GM19351 (cell line): ENCODE data around the gene AHRR.

ENCODE experiments used
- ATAC-seq: cut with Tn5 transposase; IDR thresholded peaks from one replicate; pipeline ENCODE4 v1.9.1; 2021; ENCODE audit warnings: mild to moderate bottlenecking, moderate library complexity; ENCODE audit not compliant: unreplicated experiment

Gene AHRR

GRCh38 chr5:425714-426113 lies 104.2 kb downstream of the AHRR start:
- ATAC-seq: no peak

DNA sequence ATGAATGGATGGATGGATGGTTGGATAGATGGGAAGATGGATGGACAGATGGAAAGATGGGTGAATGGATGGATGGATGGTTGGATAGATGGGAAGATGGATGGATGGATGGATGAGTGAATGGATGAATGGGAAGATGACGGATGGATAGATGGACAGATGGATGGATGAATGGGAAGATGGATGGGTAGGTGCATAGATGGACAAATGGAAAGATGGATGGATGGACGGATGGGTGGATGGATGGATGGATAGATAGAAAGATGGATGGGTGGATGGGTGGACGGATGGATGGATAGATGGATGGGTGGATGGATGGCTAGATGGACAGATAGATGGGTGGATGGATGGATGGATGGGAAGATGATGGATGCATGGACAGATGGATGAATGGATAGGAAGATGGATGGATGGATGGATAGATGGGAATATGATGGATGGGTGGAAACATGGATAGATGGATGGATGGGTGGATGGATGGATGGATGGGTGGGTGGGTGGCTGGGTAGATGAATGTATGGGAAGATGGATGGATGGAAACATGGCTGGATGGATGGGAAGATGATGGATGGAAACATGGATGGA lies 105.0 kb downstream of the AHRR start:
- ATAC-seq: no peak

DNA sequence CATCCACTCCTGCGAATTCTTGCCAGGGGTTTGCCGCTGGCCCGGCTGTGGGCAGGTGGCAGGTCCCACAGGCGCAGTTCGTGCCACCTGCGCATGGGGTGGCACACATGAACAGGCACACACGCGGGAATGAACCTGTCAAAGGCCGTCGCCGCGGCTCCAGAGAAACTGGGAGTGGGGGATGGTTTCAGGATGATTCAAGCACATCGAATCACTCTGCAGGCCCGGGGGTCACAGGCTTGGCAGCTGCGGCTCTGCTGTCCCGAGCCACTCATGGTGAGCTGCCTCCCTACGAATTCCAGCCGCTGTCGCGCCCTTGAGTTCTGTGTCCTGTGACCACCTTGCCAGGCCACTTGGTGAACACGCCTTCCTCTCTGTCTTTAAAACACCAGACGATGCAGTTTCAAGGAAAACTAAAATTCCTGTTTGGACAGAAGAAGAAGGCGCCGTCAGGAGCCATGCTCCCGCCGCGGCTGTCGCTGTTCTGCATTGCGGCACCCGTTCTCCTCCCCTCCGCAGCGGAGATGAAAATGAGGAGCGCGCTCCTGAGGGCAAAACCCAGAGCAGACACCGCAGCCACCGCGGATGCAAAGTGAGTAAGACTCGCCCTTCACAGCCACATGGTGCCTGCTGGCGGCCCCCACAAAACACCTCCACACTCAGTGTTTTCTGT lies 106.0 kb downstream of the AHRR start:
- ATAC-seq: no peak

DNA sequence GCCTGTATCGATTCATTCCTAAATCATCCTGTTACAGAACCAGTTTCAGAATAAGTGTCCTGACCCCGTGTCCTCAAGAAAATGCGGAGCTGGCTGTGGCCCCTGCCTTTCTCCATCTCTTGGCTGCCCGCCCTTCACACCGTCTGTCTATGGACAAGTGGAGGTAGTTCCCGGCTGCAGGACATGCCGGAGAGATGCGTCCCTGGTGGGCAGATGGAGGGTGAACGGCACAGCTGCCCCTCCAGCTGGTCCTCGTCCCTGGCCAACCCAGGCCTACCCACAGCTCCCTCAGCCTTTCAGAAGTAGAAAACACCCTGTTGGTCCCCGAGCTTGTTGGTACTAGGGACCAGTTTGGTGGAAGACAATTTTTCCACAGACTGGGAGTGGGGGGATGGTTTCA lies 106.7 kb downstream of the AHRR start:
- no peak for ATAC-seq

- ATAC-seq: no peak
These were observed 107.4 kb downstream of the AHRR start for GRCh38 chr5:428754-429452.

- no peak for ATAC-seq
These were observed 108.1 kb downstream of the AHRR start for GRCh38 chr5:429453-430188.

DNA sequence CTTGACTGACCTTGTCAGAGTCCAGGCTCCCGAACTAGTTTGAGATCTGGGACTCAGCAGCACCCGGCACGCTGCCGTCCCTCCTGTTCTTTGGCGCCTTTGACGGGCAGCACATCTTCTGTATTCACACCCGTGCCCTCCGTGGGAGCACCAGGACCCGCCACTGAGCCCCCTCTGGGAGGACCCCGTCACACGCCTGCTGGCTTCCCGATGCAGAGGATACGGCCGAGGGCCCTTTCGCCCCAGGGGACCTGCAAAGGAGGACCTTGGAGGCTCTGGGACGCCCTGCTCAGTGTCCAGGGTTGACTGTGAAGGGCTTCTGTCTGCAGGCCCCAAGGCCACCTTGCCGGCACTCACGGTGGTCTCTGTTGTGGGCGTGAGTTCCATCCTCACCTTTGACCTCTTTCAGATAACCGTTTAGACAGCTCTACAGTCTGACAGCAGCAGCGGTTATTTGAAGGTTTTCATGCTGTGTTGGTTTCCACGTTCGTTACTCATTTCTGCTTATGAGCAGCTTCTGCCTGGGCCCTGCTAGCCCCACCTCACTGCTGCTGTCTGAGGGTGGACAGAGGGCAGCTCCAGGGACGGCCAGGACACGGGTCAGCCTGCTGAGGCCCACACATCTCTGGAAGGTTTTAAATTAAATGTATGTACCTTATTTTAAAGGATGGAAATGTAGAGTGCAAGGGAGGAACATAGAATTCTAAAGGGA lies 108.9 kb downstream of the AHRR start:
- peak; percentile 36 for ATAC-seq

DNA sequence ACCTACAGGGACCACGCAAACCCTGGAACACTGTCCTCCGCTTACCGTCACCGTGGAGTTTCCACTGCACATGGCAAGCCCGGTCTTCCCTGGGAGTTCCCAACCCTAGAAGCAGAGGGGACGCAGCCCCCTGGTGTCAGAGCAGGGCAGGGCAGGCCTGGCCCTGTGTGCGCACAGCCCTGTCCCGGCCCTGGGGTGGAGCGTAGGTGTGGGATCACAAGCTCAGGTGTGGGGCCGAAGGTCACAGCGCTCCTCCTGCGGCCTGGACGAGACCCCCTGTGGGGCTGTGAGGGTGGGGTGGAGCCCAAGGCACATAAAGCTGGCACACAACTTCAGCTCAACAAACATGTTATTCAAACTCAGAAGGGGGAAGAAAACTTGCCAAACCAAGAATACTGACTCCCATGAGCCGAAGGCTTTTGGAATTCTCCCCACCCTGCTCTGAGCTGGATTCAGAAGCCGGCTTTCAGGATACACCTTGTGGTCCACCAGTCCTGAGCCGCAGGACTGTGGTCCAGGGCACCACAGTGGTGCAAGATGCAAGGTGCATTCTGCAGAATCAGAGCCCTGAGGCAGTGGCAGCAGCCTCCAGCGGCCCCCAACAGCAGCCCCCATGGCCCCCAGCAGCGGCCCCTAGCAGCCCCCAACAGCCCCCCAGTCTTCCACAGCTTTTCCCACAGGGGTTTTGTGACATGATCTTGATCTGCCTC lies 109.6 kb downstream of the AHRR start:
- ATAC-seq: peak; percentile 93

GRCh38 chr5:431711-432050 lies 110.2 kb downstream of the AHRR start:
- no peak for ATAC-seq

- ATAC-seq: no peak
These were observed 110.8 kb downstream of the AHRR start for GRCh38 chr5:432201-432927.

DNA sequence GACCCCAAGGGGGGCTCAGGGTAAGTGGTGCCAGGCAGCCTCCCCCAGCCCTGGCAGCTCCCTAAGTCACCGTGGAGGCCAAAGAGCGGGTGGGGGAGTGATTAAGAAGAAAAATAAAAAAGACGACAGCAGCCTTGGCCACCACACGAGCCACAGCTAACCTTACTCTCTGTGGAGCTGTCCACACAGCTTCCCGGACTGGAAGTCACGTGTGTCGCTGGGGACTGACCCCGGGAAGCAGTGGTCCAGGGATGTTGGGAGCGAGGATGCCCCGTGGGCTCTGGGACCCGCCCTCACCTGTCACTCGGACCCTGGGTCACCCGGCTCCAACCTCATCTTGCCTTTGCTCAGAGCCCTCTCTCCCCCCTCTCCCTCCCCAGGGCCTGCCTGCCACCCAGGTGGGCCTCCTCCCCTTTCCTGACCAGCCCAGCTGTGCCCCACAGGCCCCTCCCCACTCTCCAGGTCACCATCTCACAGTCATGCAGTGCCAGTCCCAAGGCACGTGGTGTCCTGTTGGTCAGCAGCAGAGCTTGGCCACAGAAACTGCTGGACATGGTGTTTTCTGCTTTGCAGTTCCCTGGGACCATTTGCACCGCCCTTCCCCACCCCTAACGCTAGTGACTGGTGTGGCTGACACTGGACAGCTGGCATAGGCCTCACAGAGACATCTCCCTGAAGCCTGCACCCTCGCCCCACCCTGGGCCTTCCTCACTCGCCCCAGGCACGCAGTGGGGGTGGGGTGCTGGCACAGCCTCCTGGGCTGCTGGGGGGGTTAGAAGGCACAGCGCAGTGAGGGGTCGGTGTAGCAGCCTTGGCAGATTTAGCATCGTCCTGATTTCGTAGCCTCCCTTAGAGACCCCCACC lies 111.6 kb downstream of the AHRR start:
- no peak for ATAC-seq

- no peak for ATAC-seq
These were observed 112.3 kb downstream of the AHRR start for GRCh38 chr5:433836-434235.

GRCh38 chr5:434443-435146 lies 113.1 kb downstream of the AHRR start:
- ATAC-seq: no peak

DNA sequence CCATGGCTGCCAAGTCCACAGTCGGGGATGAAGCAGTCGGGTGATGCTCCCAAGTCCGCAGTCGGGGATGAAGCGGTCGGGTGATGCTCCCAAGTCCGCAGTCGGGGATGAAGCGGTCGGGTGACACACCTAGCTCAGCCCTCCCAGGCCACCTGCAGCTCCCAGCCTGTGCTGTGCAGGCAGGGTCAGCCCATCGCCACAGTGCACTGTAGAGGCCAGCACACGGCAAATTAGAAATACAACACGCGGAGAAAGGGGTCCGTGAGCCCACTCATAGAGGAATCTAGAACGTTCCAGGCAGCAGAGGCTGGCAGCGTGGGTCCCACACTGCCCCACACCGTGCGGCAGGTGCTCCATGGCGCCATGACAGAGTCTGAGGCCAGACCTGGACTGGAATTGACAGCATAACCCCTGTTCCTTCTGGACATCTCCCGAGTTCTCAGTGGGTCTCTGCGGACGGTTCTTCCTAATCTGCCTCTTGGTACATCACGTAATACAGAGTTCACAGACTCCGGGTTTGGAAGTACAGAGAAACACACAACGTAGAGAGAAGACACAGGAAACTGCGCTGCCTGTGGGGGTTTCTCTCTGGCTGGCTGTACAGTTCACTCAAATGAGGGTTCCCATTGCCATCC lies 113.8 kb downstream of the AHRR start:
- ATAC-seq: no peak

DNA sequence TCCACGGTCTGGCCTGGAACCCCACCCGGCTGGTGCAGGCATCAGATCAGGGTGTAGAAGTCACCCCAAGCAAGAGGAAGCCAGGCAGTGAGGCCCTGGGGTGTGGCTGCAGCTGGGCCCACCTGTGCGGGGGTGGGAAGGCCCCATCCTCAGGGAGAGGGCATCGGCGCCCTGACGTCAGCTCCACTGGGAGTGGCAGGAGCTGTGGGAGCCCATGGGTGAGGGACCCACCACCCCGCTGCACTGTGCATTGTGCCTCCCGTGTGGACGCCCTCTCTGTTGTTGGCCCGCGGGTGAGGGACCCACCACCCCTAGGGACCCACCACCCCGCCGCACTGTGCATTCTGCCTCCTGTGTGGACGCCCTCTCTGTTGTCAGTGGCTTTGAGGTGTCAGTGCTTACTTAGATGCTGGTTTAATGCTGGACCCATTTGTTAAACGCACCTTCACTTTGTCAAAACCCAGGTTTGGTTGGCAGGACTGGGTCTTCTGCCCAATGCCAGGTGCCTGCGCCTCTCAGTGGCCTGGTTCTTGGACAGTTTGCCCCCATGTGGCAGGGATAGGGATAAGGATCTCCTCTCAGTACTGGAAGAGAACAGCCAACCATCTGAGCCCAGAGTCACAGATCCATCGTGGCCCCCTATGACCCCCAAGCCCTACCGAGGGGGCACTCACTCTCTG lies 114.6 kb downstream of the AHRR start:
- no peak for ATAC-seq

- no peak for ATAC-seq
These were observed 115.1 kb downstream of the AHRR start for GRCh38 chr5:436641-436975.

DNA sequence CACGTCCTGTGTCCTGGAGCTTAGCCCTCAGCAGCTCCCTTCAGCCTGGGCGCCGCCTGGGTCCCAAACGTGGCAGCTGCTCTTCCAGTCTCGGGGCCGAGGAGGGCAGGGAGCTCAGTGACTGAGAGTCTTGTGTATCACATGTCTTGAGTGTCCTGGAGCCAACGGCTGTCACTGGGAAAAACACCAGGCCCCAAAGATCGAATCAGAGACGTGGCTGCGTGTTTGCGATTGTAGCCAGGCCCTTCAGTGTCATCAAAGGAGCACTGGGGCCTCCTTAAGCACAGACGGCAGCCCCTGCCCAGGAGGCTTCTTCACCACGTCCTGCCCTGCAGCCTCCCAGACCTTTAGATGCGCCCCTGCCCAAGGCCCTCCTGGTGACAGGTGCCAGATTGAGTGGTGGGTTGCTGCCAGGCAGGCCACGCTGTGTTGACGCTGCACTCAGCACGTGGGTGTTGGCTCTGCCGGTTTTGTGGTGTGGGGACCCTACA lies 115.8 kb downstream of the AHRR start:
- no peak for ATAC-seq
